HepG2 (cell line): ENCODE results near the gene CA9. TPM values are rescaled to one million over a fixed set of nuclear protein-coding genes. Genes with fewer than 3 reads are reported as not detected.

Source experiments
- ATAC-seq: fragments of 200-7000 bp; cut with Tn5 transposase; 3 replicates; pipeline ENCODE4 v1.9.1; 2020; ENCODE audit warnings: mild to moderate bottlenecking, moderate library complexity
- BruUV-seq: library from RNA; stranded (reverse); fragments of 400-500 nt; replicated peaks from 2 replicates; lab custom pipeline; 2021; lab: Mats Ljungman, UMichigan
- CTCF ChIA-PET: fragments of 300-600 bp; formaldehyde crosslinking; extraction: SDS; loops from one replicate; lab custom pipeline; 2021; ENCODE audit warnings: low total read pairs, inconsistent platforms, low intra/inter-chr PET ratio; lab: Yijun Ruan, JAX
- POLR2A ChIA-PET: fragments of 350-600 bp; sonication (Branson Sonifier 250); formaldehyde crosslinking; loops from one replicate; lab custom pipeline; 2020; ENCODE audit warnings: antibody characterized with exemption, inconsistent platforms; lab: Yijun Ruan, JAX
- DNase-seq: peaks from one replicate; pipeline ENCODE4 v3.0.0-alpha.2; 2015; ENCODE audit warnings: low spot score
- FAIRE-seq: peaks from 3 replicates; lab custom pipeline; 2011; peaks lifted over from hg19 to GRCh38; lab: Jason Lieb, UNC
- H2AFZ ChIP-seq: one replicate; pipeline ENCODE4 v1.6.1; 2011; ENCODE audit warnings: low read length, inconsistent platforms
- H3K27ac ChIP-seq: fragments of 300-600 bp; 3 replicates; pipeline ENCODE4 v1.8.0; 2011; ENCODE audit warnings: mixed run types, mild to moderate bottlenecking, mixed read lengths, low read length, inconsistent platforms; ENCODE audit not compliant: insufficient read depth; ENCODE audit errors: extremely low read length
- H3K27me3 ChIP-seq, 2 experiments: fragments of 200-600 bp in 1 of 2; 2 replicates in 1 of 2; 3 replicates in 1 of 2; pipeline versions ENCODE4 v1.6.0 to v1.8.0; 2011; ENCODE audit warnings: low read length in 2 of 2, mild to moderate bottlenecking in 2 of 2, moderate library complexity in 2 of 2, inconsistent platforms in 1 of 2; ENCODE audit not compliant: insufficient read depth in 2 of 2, control insufficient read depth in 1 of 2
- H3K36me3 ChIP-seq, 2 experiments: fragments of 200-600 bp in 1 of 2; replicated peaks in 1 of 2; 2 replicates in 1 of 2; 3 replicates in 1 of 2; pipeline versions ENCODE4 v1.5.1 to v1.8.0; 2011; ENCODE audit warnings: low read length in 2 of 2, inconsistent platforms in 1 of 2; ENCODE audit not compliant: insufficient read depth in 2 of 2, control insufficient read depth in 1 of 2
- H3K4me1 ChIP-seq: 2 replicates; pipeline ENCODE4 v1.5.1; 2012; ENCODE audit warnings: low read length, inconsistent platforms; ENCODE audit not compliant: insufficient read depth
- H3K4me2 ChIP-seq: 2 replicates; pipeline ENCODE4 v1.6.0; 2011; ENCODE audit warnings: low read depth, low read length, inconsistent platforms
- H3K4me3 ChIP-seq, 3 experiments: fragments of 200-600 bp in 1 of 3; sonication (generic), shearing (Covaris generic) in 1 of 3; replicated peaks in 1 of 3; 2 replicates each; pipeline ENCODE4 v1.5.1; 2011 to 2016; ENCODE audit warnings: low read length in 3 of 3, inconsistent platforms in 2 of 3, low read depth in 2 of 3, mild to moderate bottlenecking in 2 of 3, control low read depth in 1 of 3, mixed read lengths in 1 of 3; ENCODE audit not compliant: insufficient read depth in 1 of 3
- H3K79me2 ChIP-seq: one replicate; pipeline ENCODE4 v1.6.1; 2011; ENCODE audit warnings: low read length, inconsistent platforms; ENCODE audit not compliant: insufficient read depth
- H3K9ac ChIP-seq: 2 replicates; pipeline ENCODE4 v1.6.0; 2011; ENCODE audit warnings: mild to moderate bottlenecking, low read depth, low read length, inconsistent platforms; ENCODE audit not compliant: insufficient read depth
- H3K9me3 ChIP-seq: 2 replicates; pipeline ENCODE4 v1.5.1; 2012; ENCODE audit warnings: mild to moderate bottlenecking, low read length
- H4K20me1 ChIP-seq: 2 replicates; pipeline ENCODE4 v1.6.0; 2011; ENCODE audit warnings: inconsistent platforms, mild to moderate bottlenecking, low read length, moderate library complexity; ENCODE audit not compliant: insufficient read depth
- MAF1 ChIP-seq: sonication (generic); formaldehyde crosslinking; IDR thresholded peaks from 2 replicates; pipeline ENCODE4 v1.5.0; 2020; ENCODE audit warnings: missing genetic modification reagents, borderline replicate concordance
- TBX2 ChIP-seq: sonication (generic); formaldehyde crosslinking; IDR thresholded peaks from 2 replicates; pipeline ENCODE4 v1.5.0; 2020; ENCODE audit warnings: missing genetic modification reagents, mild to moderate bottlenecking, borderline replicate concordance
- ZNF142 ChIP-seq: sonication (generic); formaldehyde crosslinking; IDR thresholded peaks from 2 replicates; pipeline ENCODE4 v1.4.0; 2020; ENCODE audit warnings: missing genetic modification reagents
- ZNF274 ChIP-seq: sonication (generic); formaldehyde crosslinking; IDR thresholded peaks from 2 replicates; pipeline ENCODE4 v1.5.1; 2020; ENCODE audit warnings: mild to moderate bottlenecking, missing genetic modification reagents
- WGBS: methylation state at CpG from one replicate; pipeline ENCODE4 v1.1.6; 2017; ENCODE audit warnings: low lambda C conversion rate; 5-methylcytosine and 5-hydroxymethylcytosine counted together
- in situ Hi-C: cut with HindIII; loops from 2 replicates; pipeline ENCODE4 v1.10.0; 2017; ENCODE audit warnings: low pct_unique_long_range_greater_than_20kb; ENCODE audit not compliant: extremely low pct_ligation_motif_present
- intact Hi-C: fragments of 100-400 bp; cut with micrococcal nuclease; formaldehyde crosslinking; loops from one replicate; pipeline ENCODE4 v1.10.0; 2022; ENCODE audit not compliant: unreplicated experiment
- polyA plus RNA-seq, 8 experiments: library from polyadenylated mRNA; depleted of rRNA in 3 of 8; stranded (reverse) in 7 of 8; unstranded in 1 of 8; fragments of >200 nt; fragmentation: Illumina TruSeq in 4 of 8; extraction: Trizol in 4 of 8; gene quantifications; 2 replicates each; pipeline versions ENCODE4 v1.2.1 to v1.2.3, GENCODE V29; 2011 to 2016; ENCODE audit warnings: low read depth in 4 of 8, missing spikeins in 1 of 8, mixed read lengths in 1 of 8; ENCODE audit not compliant: insufficient read depth in 1 of 8
- total RNA-seq, 5 experiments: library from RNA; depleted of rRNA; stranded (reverse); fragments of >200 nt; fragmentation: Illumina TruSeq; extraction: Trizol; gene quantifications; 2 replicates each; pipeline ENCODE4 v1.2.3, GENCODE V29; 2016; ENCODE audit warnings: low read depth in 1 of 5
- TF ChIP-seq, protein P1 (sequence below): sonication (generic); formaldehyde crosslinking; IDR thresholded peaks from 2 replicates; pipeline ENCODE4 v1.8.0; 2022; ENCODE audit warnings: mild to moderate bottlenecking, missing genetic modification reagents, moderate library complexity

Gene CA9
- total and polyA plus RNA-seq, 2 of the 13 experiments (the other 11 are each of a cell fraction or from before 2014, with no cell fraction given) = 0.13 to 152 TPM

- DNase-seq = no peak
- Histone ChIP-seq H3K4me1 (peaks cover 6% of the 10 kb centered on the region; the same call in 1 of the 2 replicates), H3K79me2 (no peaks in the 10 kb centered on the region), H3K36me3 (no peaks in the 10 kb centered on the region), H3K9me3 (no peaks in the 10 kb centered on the region), H4K20me1 (no peaks in the 10 kb centered on the region), H3K9ac (no peak overlapping the region), H3K4me3 (no peak overlapping the region), H3K27me3 (no peaks in the 10 kb centered on the region; a peak in 2 of 5 replicates), H3K27ac (no peak overlapping the region), H2AFZ (no peak overlapping the region), H3K4me2 (no peak overlapping the region)
- no TSS peak for BruUV-seq
- WGBS = 25% methylated on average over 1 of the region's 5 CpGs
- in situ Hi-C loops = no loop called here
- ATAC-seq = no peak
- intact Hi-C loops = no loop called here
- FAIRE-seq = no peak
- ChIA-PET POLR2A (interaction anchor here (0.5 kb wide), 1 partner anchor 15 kb away, joined by 3 read pairs; no protein-coding TSS in a partner anchor), CTCF (no interaction called here)
- TF ChIP-seq ZNF274 (CRISPR knock-in tag) (no peak), ZNF142 (CRISPR knock-in tag) (no peak), TBX2 (no peak), MAF1 (CRISPR knock-in tag) (no peak)
- TF ChIP-seq, protein P1, sequence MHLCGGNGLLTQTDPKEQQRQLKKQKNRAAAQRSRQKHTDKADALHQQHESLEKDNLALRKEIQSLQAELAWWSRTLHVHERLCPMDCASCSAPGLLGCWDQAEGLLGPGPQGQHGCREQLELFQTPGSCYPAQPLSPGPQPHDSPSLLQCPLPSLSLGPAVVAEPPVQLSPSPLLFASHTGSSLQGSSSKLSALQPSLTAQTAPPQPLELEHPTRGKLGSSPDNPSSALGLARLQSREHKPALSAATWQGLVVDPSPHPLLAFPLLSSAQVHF (CRISPR knock-in tag) = no peak
Observed at GRCh38 chr9:35629597-35629996, 44.1 kb upstream of the CA9 start.
